Skeletal muscle tissue (tissue), 4 donors: ENCODE measurements around the gene PIGS. TPM values are rescaled to one million over a fixed set of nuclear protein-coding genes. Genes with fewer than 3 reads are reported as not detected.

Experiments
- H3K27ac ChIP-seq: one replicate; pipeline ENCODE4 v1.7.0; 2013; ENCODE audit warnings: mild to moderate bottlenecking, low read depth, low read length, inconsistent platforms
- H3K27me3 ChIP-seq, 3 donors: one replicate each; pipeline ENCODE4 v1.7.0; 2013; ENCODE audit warnings: low read length in 3 of 3; ENCODE audit not compliant: control insufficient read depth in 3 of 3, insufficient read depth in 3 of 3
- H3K36me3 ChIP-seq, 3 donors: one replicate each; pipeline ENCODE4 v1.7.0; 2013; ENCODE audit warnings: low read length in 3 of 3; ENCODE audit not compliant: control insufficient read depth in 3 of 3, insufficient read depth in 3 of 3
- H3K4me1 ChIP-seq, 3 donors: one replicate each; pipeline ENCODE4 v1.7.0; 2013; ENCODE audit warnings: low read length in 3 of 3, mild to moderate bottlenecking in 3 of 3; ENCODE audit not compliant: control insufficient read depth in 3 of 3, insufficient read depth in 3 of 3
- H3K4me3 ChIP-seq, 3 donors: one replicate each; pipeline ENCODE4 v1.7.0; 2013; ENCODE audit warnings: low read length in 3 of 3
- H3K9ac ChIP-seq, 3 donors: one replicate each; pipeline ENCODE4 v1.7.0; 2013; ENCODE audit warnings: low read length in 3 of 3, mild to moderate bottlenecking in 3 of 3, moderate library complexity in 2 of 3, low read depth in 1 of 3
- H3K9me3 ChIP-seq, 3 donors: one replicate each; pipeline ENCODE4 v1.7.0; 2013; ENCODE audit warnings: low read length in 3 of 3; ENCODE audit not compliant: control insufficient read depth in 3 of 3
- total RNA-seq: library from RNA; depleted of rRNA; stranded (reverse); fragments of >200 nt; gene quantifications from one replicate; pipeline ENCODE4 v1.2.3, GENCODE V29; 2014
- donor health status: Osteomylitis.

Gene PIGS
- total RNA-seq, 1 donor from 2014 or later: 19.3 TPM

DNA sequence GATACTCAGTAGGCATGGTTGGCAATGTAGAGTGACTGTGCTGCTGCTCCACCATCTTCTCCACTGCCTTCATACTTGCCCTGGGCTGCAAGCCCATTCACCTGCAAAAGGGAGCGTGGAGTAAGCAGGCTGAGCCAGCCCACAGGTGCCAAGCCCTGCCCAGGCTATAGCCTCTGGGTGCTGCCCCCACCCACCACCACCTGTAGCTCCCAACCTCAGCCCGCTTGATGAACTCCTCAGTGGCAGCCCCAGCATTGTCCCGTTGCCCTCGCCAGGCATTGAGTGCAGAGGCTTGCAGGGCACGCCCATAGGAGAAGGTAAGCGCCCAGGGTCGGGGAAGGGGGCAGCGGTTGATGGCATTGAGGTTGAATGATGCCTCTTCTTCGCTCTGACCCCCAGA is 2.2 kb upstream of the PIGS start:
- Histone ChIP-seq H3K4me1 (peaks cover 26 to 28% (median 26%) of the 10 kb centered on the region in 3 donors), H3K4me3 (no peak overlapping the region)

DNA sequence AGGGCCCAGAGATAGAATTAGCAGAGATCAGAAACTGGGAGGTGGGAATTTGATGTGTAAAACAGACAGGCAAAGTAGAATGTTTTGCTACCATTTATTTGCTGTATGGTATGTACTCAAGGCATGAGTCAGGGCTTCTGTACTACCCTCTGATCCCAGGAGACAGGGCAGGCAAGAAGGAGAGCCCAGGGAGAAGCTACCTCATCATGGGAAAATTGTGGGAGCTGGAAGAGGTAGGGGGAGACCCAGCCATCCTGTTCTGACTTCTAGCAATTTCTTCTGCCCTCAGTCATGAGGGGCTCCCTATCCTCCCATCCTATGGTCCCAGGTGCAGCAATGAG is 1.7 kb upstream of the PIGS start:
- Histone ChIP-seq H3K4me3 (no peak overlapping the region), H3K9ac (no peak overlapping the region), H3K27me3 (no peaks in the 10 kb centered on the region), H3K36me3 (no peaks in the 10 kb centered on the region), H3K4me1 (peaks cover 26 to 28% (median 26%) of the 10 kb centered on the region in 3 donors), H3K9me3 (no peaks in the 10 kb centered on the region), H3K27ac (no peak overlapping the region)

More for the DNA sequence above, 2.2 kb upstream of the PIGS start:
- Histone ChIP-seq H3K9ac (no peak overlapping the region), H3K9me3 (no peaks in the 10 kb centered on the region), H3K36me3 (no peaks in the 10 kb centered on the region), H3K27me3 (no peaks in the 10 kb centered on the region), H3K27ac (no peak overlapping the region)

DNA sequence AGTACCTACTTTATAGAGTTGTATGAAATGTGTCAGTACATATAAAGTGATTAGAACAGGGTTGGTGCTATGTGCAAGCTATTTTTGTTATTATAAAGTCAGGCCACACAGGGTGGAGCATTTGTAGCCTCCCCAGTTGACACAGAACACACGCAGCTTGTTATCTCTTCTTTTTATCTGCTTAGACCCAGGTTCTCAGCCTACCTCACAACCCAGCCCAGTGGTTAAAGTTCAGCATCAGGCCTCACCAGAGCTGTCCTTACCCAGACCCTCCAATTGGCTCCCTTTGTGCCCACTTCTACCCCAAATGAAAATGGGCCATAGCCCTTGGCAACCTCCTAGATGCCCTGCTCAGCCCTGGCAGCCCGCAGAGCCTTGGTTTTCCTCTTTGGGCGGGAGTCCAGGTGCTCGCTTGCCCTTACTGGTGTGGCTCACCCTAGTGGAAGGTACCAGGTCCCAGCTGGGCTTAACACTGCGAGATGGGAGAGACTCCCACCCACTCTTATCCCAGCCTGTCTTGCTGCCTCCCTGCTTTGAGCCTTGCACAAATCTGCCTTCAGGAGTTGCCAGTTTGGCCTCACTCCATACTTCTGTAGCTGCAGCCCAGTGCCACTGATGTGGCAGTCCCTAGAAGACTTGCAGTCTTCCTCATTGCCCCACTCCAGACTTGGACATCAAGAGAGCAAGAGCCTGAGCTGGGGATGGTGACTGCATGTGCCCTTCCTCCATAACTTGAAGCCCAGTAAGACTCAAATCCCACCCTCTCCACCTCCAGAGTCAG is 1.1 kb upstream of the PIGS start:
- H3K9ac ChIP-seq: peak overlapping the region; percentile 67 to 94 (median 94)
- peaks cover 26 to 28% (median 26%) of the 10 kb centered on the region in 3 donors for H3K4me1 ChIP-seq
- H3K36me3 ChIP-seq: peaks cover 0 to 3% (median 0%) of the 10 kb centered on the region in 3 donors
- H3K27me3 ChIP-seq: no peaks in the 10 kb centered on the region
- H3K9me3 ChIP-seq: no peaks in the 10 kb centered on the region
- H3K4me3 ChIP-seq: peak overlapping the region; percentile 93 to 96 (median 94)
- peak overlapping the region; percentile 69 for H3K27ac ChIP-seq

GRCh38 chr17:28570716-28571360 is 486 bp downstream of the PIGS start:
- H3K9me3 ChIP-seq: no peaks in the 10 kb centered on the region
- peak overlapping the region; percentile 89 to 94 (median 93) for H3K9ac ChIP-seq
- peak overlapping the region; percentile 93 to 96 (median 94) for H3K4me3 ChIP-seq
- H3K4me1 ChIP-seq: peaks cover 15 to 22% (median 16%) of the 10 kb centered on the region in 3 donors
- H3K36me3 ChIP-seq: peaks cover 0 to 3% (median 2%) of the 10 kb centered on the region in 3 donors
- peak overlapping the region; percentile 69 for H3K27ac ChIP-seq
- no peaks in the 10 kb centered on the region for H3K27me3 ChIP-seq

DNA sequence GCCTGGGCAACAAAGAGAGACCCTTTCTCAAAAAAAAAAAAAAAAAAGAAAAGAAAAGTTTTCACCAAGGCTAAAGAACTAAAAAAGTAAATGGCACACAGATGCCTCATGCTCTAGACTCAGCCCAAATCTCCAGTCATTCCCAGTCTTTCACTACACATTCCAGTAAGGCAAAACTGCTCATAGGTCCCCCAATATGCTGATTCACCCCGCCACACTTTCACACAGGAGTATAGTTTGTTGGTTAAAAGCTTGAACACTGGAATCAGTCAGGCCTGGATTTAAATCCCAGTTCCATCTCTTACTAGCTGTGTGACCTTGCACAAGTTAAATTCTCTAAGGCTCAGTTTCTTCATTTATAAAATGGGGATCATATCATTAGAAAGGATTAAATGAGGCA is 1.9 kb downstream of the PIGS start:
- peaks cover 15 to 17% (median 16%) of the 10 kb centered on the region in 3 donors for H3K4me1 ChIP-seq
- H3K36me3 ChIP-seq: peaks cover 0 to 3% (median 2%) of the 10 kb centered on the region in 3 donors
- no peak overlapping the region for H3K27ac ChIP-seq
- H3K27me3 ChIP-seq: no peaks in the 10 kb centered on the region
- no peak overlapping the region for H3K4me3 ChIP-seq
- H3K9me3 ChIP-seq: no peaks in the 10 kb centered on the region
- no peak overlapping the region for H3K9ac ChIP-seq

DNA sequence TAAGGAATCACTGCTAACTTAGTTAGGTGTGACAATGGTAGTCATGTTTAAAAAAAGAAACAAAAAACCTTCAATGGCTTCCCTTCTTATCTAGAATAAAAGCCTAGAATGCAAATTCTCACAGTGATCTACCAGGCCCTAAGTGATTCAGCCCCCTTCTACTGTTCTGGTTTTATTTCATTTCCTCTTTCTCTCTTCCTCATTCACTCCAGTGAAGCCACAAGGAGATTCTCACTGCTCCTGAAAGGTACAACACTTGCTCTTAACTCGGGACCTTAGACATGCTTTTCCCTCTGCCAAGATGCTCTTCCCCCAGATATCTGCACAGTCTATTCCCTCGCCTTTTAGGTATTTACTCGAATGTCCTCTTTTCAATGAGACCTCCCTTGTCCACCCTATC is 3.7 kb downstream of the PIGS start:
- H3K9ac ChIP-seq: no peak overlapping the region
- peaks cover 9 to 16% (median 11%) of the 10 kb centered on the region in 3 donors for H3K36me3 ChIP-seq
- H3K4me1 ChIP-seq: peaks cover 12 to 17% (median 16%) of the 10 kb centered on the region in 3 donors
- H3K27me3 ChIP-seq: no peaks in the 10 kb centered on the region
- H3K27ac ChIP-seq: no peak overlapping the region
- H3K4me3 ChIP-seq: no peak overlapping the region
- no peaks in the 10 kb centered on the region for H3K9me3 ChIP-seq

- Histone ChIP-seq H3K9me3 (no peaks in the 10 kb centered on the region), H3K4me3 (no peak overlapping the region), H3K27me3 (no peaks in the 10 kb centered on the region), H3K36me3 (peaks cover 24 to 38% (median 30%) of the 10 kb centered on the region in 3 donors), H3K4me1 (no peaks in the 10 kb centered on the region), H3K9ac (no peak overlapping the region), H3K27ac (no peak overlapping the region)
These were observed 7.8 kb downstream of the PIGS start for GRCh38 chr17:28563475-28563874.

- Histone ChIP-seq H3K4me3 (no peak overlapping the region), H3K4me1 (peaks cover 5 to 15% (median 9%) of the 10 kb centered on the region in 3 donors), H3K36me3 (peaks cover 44 to 55% (median 53%) of the 10 kb centered on the region in 3 donors), H3K27me3 (no peaks in the 10 kb centered on the region), H3K9ac (no peak overlapping the region), H3K9me3 (no peaks in the 10 kb centered on the region), H3K27ac (no peak overlapping the region)
These were observed 16.3 kb downstream of the PIGS start for GRCh38 chr17:28555022-28555421.

DNA sequence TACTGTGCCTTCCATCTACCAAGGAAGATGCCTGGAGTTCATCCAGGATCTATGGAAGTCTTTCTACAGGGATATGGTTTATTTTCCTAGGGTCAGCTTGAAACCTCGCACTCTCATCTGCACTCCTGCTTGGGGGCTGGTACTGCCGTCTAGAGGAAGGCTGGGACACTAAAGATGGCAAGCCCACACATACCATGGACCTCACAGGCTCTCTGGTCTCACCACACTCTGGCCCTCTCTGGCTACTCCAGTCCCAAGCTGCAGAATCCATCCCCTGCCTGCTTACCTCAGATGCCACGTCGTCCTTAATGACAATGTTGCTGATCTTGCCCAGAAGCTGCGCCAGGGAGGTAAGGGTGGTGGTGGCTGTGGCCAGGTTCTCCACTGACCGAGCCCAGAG is 16.8 kb downstream of the PIGS start:
- Histone ChIP-seq H3K36me3 (peaks cover 40 to 50% (median 48%) of the 10 kb centered on the region in 3 donors), H3K4me3 (no peak overlapping the region), H3K27me3 (no peaks in the 10 kb centered on the region), H3K4me1 (peaks cover 7 to 15% (median 12%) of the 10 kb centered on the region in 3 donors), H3K27ac (no peak overlapping the region), H3K9ac (no peak overlapping the region), H3K9me3 (no peaks in the 10 kb centered on the region)

GRCh38 chr17:28553000-28553505 is 18.3 kb downstream of the PIGS start:
- Histone ChIP-seq H3K9me3 (no peaks in the 10 kb centered on the region), H3K27ac (no peak overlapping the region), H3K4me3 (peak overlapping the region in 2 of 3 donors; percentile 38 to 54), H3K36me3 (peaks cover 36 to 44% (median 41%) of the 10 kb centered on the region in 3 donors), H3K4me1 (peaks cover 7 to 17% (median 15%) of the 10 kb centered on the region in 3 donors), H3K27me3 (no peaks in the 10 kb centered on the region), H3K9ac (no peak overlapping the region)
